Measurements from ENCODE around the gene TFPI. TPM values are rescaled to one million over a fixed set of nuclear protein-coding genes. Genes with fewer than 3 reads are reported as not detected.
"Not testable (repeated sequence)": the region's sequence is repeated elsewhere in the genome, so short reads cannot be mapped to it uniquely, and the experiment has no call there.

Gene TFPI
- total RNA-seq, 2 donors from 2014 or later = 42.7 to 68.6 TPM

- ATAC-seq; DNase-seq; intact Hi-C loops (cut with DNase I): not testable (repeated sequence)
These were observed 18.9 kb downstream of the TFPI start for GRCh38 chr2:187535381-187535780.

GRCh38 chr2:187532333-187533120 is 21.7 kb downstream of the TFPI start:
- intact Hi-C loops (cut with DNase I) = no loop called here
- DNase-seq = no peak
- ATAC-seq = no peak

- ATAC-seq = no peak
- intact Hi-C loops (cut with DNase I) = no loop called here
- no peak for DNase-seq
These were observed 24.1 kb downstream of the TFPI start for GRCh38 chr2:187529977-187530721.

GRCh38 chr2:187529248-187529976 is 24.8 kb downstream of the TFPI start:
- ATAC-seq (no peak), DNase-seq (no peak)
- intact Hi-C loops (cut with DNase I) = no loop called here

GRCh38 chr2:187528042-187528441 is 26.2 kb downstream of the TFPI start:
- intact Hi-C loops (cut with DNase I) = no loop called here
- DNase-seq = no peak
- no peak for ATAC-seq

- no peak for DNase-seq
- peak in 1 of 2 donors; percentile 38 for ATAC-seq
- intact Hi-C loops (cut with DNase I) = no loop called here
These were observed 27.0 kb downstream of the TFPI start for GRCh38 chr2:187527262-187527661.

GRCh38 chr2:187526792-187527191 is 27.4 kb downstream of the TFPI start:
- intact Hi-C loops (cut with DNase I) = no loop called here
- ATAC-seq (no peak), DNase-seq (no peak)

GRCh38 chr2:187525163-187525900 is 28.9 kb downstream of the TFPI start:
- ATAC-seq (no peak), DNase-seq (no peak)
- intact Hi-C loops (cut with DNase I) = no loop called here

- DNase-seq = no peak
- intact Hi-C loops (cut with DNase I) = no loop called here
- ATAC-seq = no peak
These were observed 30.9 kb downstream of the TFPI start for GRCh38 chr2:187523325-187523724.

GRCh38 chr2:187520121-187520624 is 34.1 kb downstream of the TFPI start:
- DNase-seq (no peak), ATAC-seq (no peak)
- intact Hi-C loops (cut with DNase I) = no loop called here

- ATAC-seq = no peak
- intact Hi-C loops (cut with DNase I) = loop anchor here in 1 of 2 donors (10.0 kb wide), 1 partner anchor 55 kb away; no protein-coding TSS in a partner anchor
- no peak for DNase-seq
These were observed 34.7 kb downstream of the TFPI start for GRCh38 chr2:187519419-187520120.

- DNase-seq, ATAC-seq: not testable (repeated sequence)
- intact Hi-C loops (cut with DNase I) = loop anchor here in 1 of 2 donors (10.0 kb wide), 1 partner anchor 57 kb away; no protein-coding TSS in a partner anchor
These were observed 36.4 kb downstream of the TFPI start for GRCh38 chr2:187517750-187518361.

GRCh38 chr2:187516630-187517510 is 37.4 kb downstream of the TFPI start:
- not testable (repeated sequence) for ATAC-seq, DNase-seq
- intact Hi-C loops (cut with DNase I) = loop anchor here in 1 of 2 donors (10.0 kb wide), 1 partner anchor 58 kb away; no protein-coding TSS in a partner anchor

GRCh38 chr2:187514930-187515329 is 39.3 kb downstream of the TFPI start:
- DNase-seq = no peak
- intact Hi-C loops (cut with DNase I) = loop anchor here in 1 of 2 donors (10.0 kb wide), 1 partner anchor 60 kb away; no protein-coding TSS in a partner anchor
- ATAC-seq = no peak

GRCh38 chr2:187514235-187514829 is 39.9 kb downstream of the TFPI start:
- intact Hi-C loops (cut with DNase I) = loop anchor here in 1 of 2 donors (10.0 kb wide), 1 partner anchor 60 kb away; no protein-coding TSS in a partner anchor
- not testable (repeated sequence) for ATAC-seq, DNase-seq

Data from left cardiac atrium (tissue), 4 donors.